ENCODE measurements around the gene TCF19. TPM values are rescaled to one million over a fixed set of nuclear protein-coding genes. Genes with fewer than 3 reads are reported as not detected.
"Not testable (repeated sequence)": the region's sequence is repeated elsewhere in the genome, so short reads cannot be mapped to it uniquely, and the experiment has no call there.

Gene TCF19
- total and polyA plus RNA-seq, 7 experiments from 2014 or later = 4.3 to 78.9 (median 9.4) TPM

GRCh38 chr6:31197559-31198305, 39.3 kb downstream of the TCF19 start:
- Mint-ChIP-seq H3K36me3 (peaks cover 5 to 39% (median 11%) of the 10 kb centered on the region in 5 donors), H3K4me3 (peak overlapping the region; percentile 84 to 99 (median 89)), H3K9me3 (peaks cover 0 to 6% (median 0%) of the 10 kb centered on the region in 11 donors), H3K4me1 (peaks cover 47 to 69% (median 59%) of the 10 kb centered on the region in 7 donors), H3K27ac (peak overlapping the region; percentile 82 to 100 (median 97)), H3K27me3 (peaks cover 0 to 3% (median 0%) of the 10 kb centered on the region in 5 donors)
- ChIA-PET CTCF (interaction anchor here (0.7 to 5.1 kb wide), 13 partner anchors 55 to 205 kb away, joined by 3 to 79 read pairs (median 4); partner anchors contain the start of genes MICA and PSORS1C2), POLR2A (interaction anchor here (0.6 to 5.8 kb wide), 44 partner anchors 10 to 1783 kb away, joined by 3 to 131 read pairs (median 4); partner anchors contain the start of genes CCHCR1, HLA-B, MDC1 and NCR3)
- intact Hi-C loops (cut with micrococcal nuclease) = loop anchor here (1.0 to 5.0 kb wide), 10 partner anchors 39 to 580 kb away; partner anchors contain the start of genes HLA-B (in 2 of the 2), HLA-C (in 2 of the 2), TCF19 (in 2 of the 2) and MRPS18B (in 1 of the 2)
- Histone ChIP-seq H3K4me1 (ENCODE audit: control insufficient read depth in 2 of 2, insufficient read depth in 2 of 2, low read length in 2 of 2) (peaks cover 27 to 28% of the 10 kb centered on the region in 2 donors), H3K27me3 (ENCODE audit: control insufficient read depth in 2 of 2, insufficient read depth in 2 of 2, low read length in 2 of 2) (no peaks in the 10 kb centered on the region), H3K9me3 (ENCODE audit: control insufficient read depth in 2 of 3, low read length in 3 of 3) (no peaks in the 10 kb centered on the region), H3K27ac (ENCODE audit: low read depth, low read length) (peak overlapping the region; percentile 100), H3K4me3 (ENCODE audit: low read length) (peak overlapping the region; percentile 82), H3K36me3 (ENCODE audit: control insufficient read depth in 2 of 3, insufficient read depth in 3 of 3, low read length in 3 of 3) (peaks cover 0 to 19% (median 0%) of the 10 kb centered on the region in 3 experiments)
- ATAC-seq (peak; percentile 88), DNase-seq (peak; percentile 78 to 98 (median 96))

GRCh38 chr6:31199105-31199452, 40.7 kb downstream of the TCF19 start:
- CTCF ChIA-PET; H3K27me3 Mint-ChIP-seq; H3K9me3 ChIP-seq (ENCODE audit: control insufficient read depth in 2 of 3, low read length in 3 of 3); H3K27me3 ChIP-seq (ENCODE audit: control insufficient read depth in 2 of 2, insufficient read depth in 2 of 2, low read length in 2 of 2); DNase-seq; H3K9me3 Mint-ChIP-seq; ATAC-seq: not testable (repeated sequence)
- H3K4me3 ChIP-seq (ENCODE audit: low read length) = peak overlapping the region; percentile 61
- Mint-ChIP-seq H3K27ac (peak overlapping the region; percentile 82 to 100 (median 97)), H3K4me1 (peaks cover 49 to 81% (median 71%) of the 10 kb centered on the region in 7 donors), H3K36me3 (peaks cover 5 to 39% (median 11%) of the 10 kb centered on the region in 5 donors), H3K4me3 (peak overlapping the region; percentile 84 to 99 (median 89))
- intact Hi-C loops (cut with micrococcal nuclease) = loop anchor here (5.0 kb wide), 1 partner anchor 243 kb away; no protein-coding TSS in a partner anchor
- POLR2A ChIA-PET = interaction anchor here (1.2 to 5.8 kb wide), 11 partner anchors 8 to 505 kb away, joined by 3 to 131 read pairs (median 31); partner anchors contain the start of gene HLA-B
- peaks cover 36 to 38% of the 10 kb centered on the region in 2 donors for H3K4me1 ChIP-seq (ENCODE audit: control insufficient read depth in 2 of 2, insufficient read depth in 2 of 2, low read length in 2 of 2)
- peak overlapping the region; percentile 100 for H3K27ac ChIP-seq (ENCODE audit: low read depth, low read length)
- H3K36me3 ChIP-seq (ENCODE audit: control insufficient read depth in 2 of 3, insufficient read depth in 3 of 3, low read length in 3 of 3) = peaks cover 0 to 14% (median 0%) of the 10 kb centered on the region in 3 experiments

- no peak for ATAC-seq
- Histone ChIP-seq H3K27me3 (ENCODE audit: control insufficient read depth in 2 of 2, insufficient read depth in 2 of 2, low read length in 2 of 2) (no peaks in the 10 kb centered on the region), H3K27ac (ENCODE audit: low read depth, low read length) (peak overlapping the region; percentile 73), H3K9me3 (ENCODE audit: control insufficient read depth in 2 of 3, low read length in 3 of 3) (no peaks in the 10 kb centered on the region), H3K4me3 (ENCODE audit: low read length) (no peak overlapping the region), H3K36me3 (ENCODE audit: control insufficient read depth in 2 of 3, insufficient read depth in 3 of 3, low read length in 3 of 3) (peaks cover 0 to 5% (median 0%) of the 10 kb centered on the region in 3 experiments), H3K4me1 (ENCODE audit: control insufficient read depth in 2 of 2, insufficient read depth in 2 of 2, low read length in 2 of 2) (peaks cover 29 to 41% of the 10 kb centered on the region in 2 donors)
- ChIA-PET POLR2A (interaction anchor here (0.7 to 6.8 kb wide), 14 partner anchors 37 to 451 kb away, joined by 3 to 35 read pairs (median 4); no protein-coding TSS in a partner anchor), CTCF (interaction anchor here (0.5 to 2.5 kb wide), 2 partner anchors 164 to 173 kb away, joined by 3 to 13 read pairs; no protein-coding TSS in a partner anchor)
- DNase-seq = no peak
- intact Hi-C loops (cut with micrococcal nuclease) = loop anchor here in 1 of 2 donors (5.0 to 10.0 kb wide), 2 partner anchors 485 to 2002 kb away; partner anchors contain the start of genes HSD17B8, MDC1, RING1 and RXRB
- peaks cover 0 to 3% (median 0%) of the 10 kb centered on the region in 5 donors for H3K27me3 Mint-ChIP-seq
- H3K27ac Mint-ChIP-seq = peak overlapping the region; percentile 80 to 97 (median 94)
- H3K4me1 Mint-ChIP-seq = peaks cover 51 to 74% (median 65%) of the 10 kb centered on the region in 7 donors
- H3K4me3 Mint-ChIP-seq = peak overlapping the region; percentile 32 to 91 (median 80)
- peaks cover 0 to 3% (median 0%) of the 10 kb centered on the region in 11 donors for H3K9me3 Mint-ChIP-seq
- H3K36me3 Mint-ChIP-seq = peaks cover 5 to 36% (median 5%) of the 10 kb centered on the region in 5 donors
Observed at GRCh38 chr6:31202259-31203166, 44.1 kb downstream of the TCF19 start.

- ATAC-seq (peak; percentile 81), DNase-seq (peak in 3 of 9 donors; percentile 13 to 73 (median 55))
- H3K4me3 Mint-ChIP-seq = peak overlapping the region; percentile 74 to 96 (median 89)
- H3K4me1 ChIP-seq (ENCODE audit: control insufficient read depth in 2 of 2, insufficient read depth in 2 of 2, low read length in 2 of 2) = peaks cover 29 to 41% of the 10 kb centered on the region in 2 donors
- no peaks in the 10 kb centered on the region for H3K27me3 Mint-ChIP-seq
- intact Hi-C loops (cut with micrococcal nuclease) = loop anchor here in 1 of 2 donors (5.0 to 10.0 kb wide), 2 partner anchors 486 to 2001 kb away; partner anchors contain the start of genes HSD17B8, MDC1, RING1 and RXRB
- ChIA-PET CTCF (interaction anchor here (0.5 to 2.5 kb wide), 3 partner anchors 9 to 172 kb away, joined by 3 to 13 read pairs (median 3); no protein-coding TSS in a partner anchor), POLR2A (interaction anchor here (0.7 to 6.8 kb wide), 14 partner anchors 36 to 450 kb away, joined by 3 to 35 read pairs (median 4); no protein-coding TSS in a partner anchor)
- peaks cover 0 to 4% (median 0%) of the 10 kb centered on the region in 3 experiments for H3K36me3 ChIP-seq (ENCODE audit: control insufficient read depth in 2 of 3, insufficient read depth in 3 of 3, low read length in 3 of 3)
- H3K27me3 ChIP-seq (ENCODE audit: control insufficient read depth in 2 of 2, insufficient read depth in 2 of 2, low read length in 2 of 2) = no peaks in the 10 kb centered on the region
- peaks cover 0 to 3% (median 0%) of the 10 kb centered on the region in 11 donors for H3K9me3 Mint-ChIP-seq
- H3K4me3 ChIP-seq (ENCODE audit: low read length) = peak overlapping the region; percentile 67
- H3K27ac Mint-ChIP-seq = peak overlapping the region; percentile 82 to 97 (median 96)
- H3K36me3 Mint-ChIP-seq = peaks cover 5 to 34% (median 5%) of the 10 kb centered on the region in 5 donors
- peaks cover 49 to 73% (median 64%) of the 10 kb centered on the region in 7 donors for H3K4me1 Mint-ChIP-seq
- H3K27ac ChIP-seq (ENCODE audit: low read depth, low read length) = peak overlapping the region; percentile 73
- H3K9me3 ChIP-seq (ENCODE audit: control insufficient read depth in 2 of 3, low read length in 3 of 3) = no peaks in the 10 kb centered on the region
Observed at GRCh38 chr6:31203345-31203979, 45.1 kb downstream of the TCF19 start.

GRCh38 chr6:31204751-31205145, 46.4 kb downstream of the TCF19 start:
- DNase-seq (no peak), ATAC-seq (no peak)
- H3K27me3 ChIP-seq (ENCODE audit: control insufficient read depth in 2 of 2, insufficient read depth in 2 of 2, low read length in 2 of 2) = no peaks in the 10 kb centered on the region
- peak overlapping the region; percentile 74 to 96 (median 89) for H3K4me3 Mint-ChIP-seq
- CTCF ChIA-PET = interaction anchor here (2.5 kb wide), 1 partner anchor 162 kb away, joined by 13 read pairs; no protein-coding TSS in a partner anchor
- peaks cover 42 to 62% (median 53%) of the 10 kb centered on the region in 7 donors for H3K4me1 Mint-ChIP-seq
- intact Hi-C loops (cut with micrococcal nuclease) = loop anchor here (1.0 to 10.0 kb wide), 3 partner anchors 68 to 2000 kb away; partner anchors contain the start of genes HLA-C (in 1 of the 2), HSD17B8 (in 1 of the 2), MDC1 (in 1 of the 2) and RING1 (in 1 of the 2)
- no peaks in the 10 kb centered on the region for H3K9me3 ChIP-seq (ENCODE audit: control insufficient read depth in 2 of 3, low read length in 3 of 3)
- peaks cover 0 to 4% (median 0%) of the 10 kb centered on the region in 3 experiments for H3K36me3 ChIP-seq (ENCODE audit: control insufficient read depth in 2 of 3, insufficient read depth in 3 of 3, low read length in 3 of 3)
- peak overlapping the region; percentile 73 for H3K27ac ChIP-seq (ENCODE audit: low read depth, low read length)
- H3K27me3 Mint-ChIP-seq = no peaks in the 10 kb centered on the region
- peak overlapping the region; percentile 82 to 97 (median 96) for H3K27ac Mint-ChIP-seq
- POLR2A ChIA-PET = interaction anchor here (0.6 to 6.8 kb wide), 4 partner anchors 19 to 986 kb away, joined by 3 to 35 read pairs (median 4); partner anchors contain the start of gene PBX2
- H3K36me3 Mint-ChIP-seq = peaks cover 5 to 24% (median 5%) of the 10 kb centered on the region in 5 donors
- H3K9me3 Mint-ChIP-seq = peaks cover 0 to 3% (median 0%) of the 10 kb centered on the region in 11 donors
- no peak overlapping the region for H3K4me3 ChIP-seq (ENCODE audit: low read length)
- peaks cover 21 to 31% of the 10 kb centered on the region in 2 donors for H3K4me1 ChIP-seq (ENCODE audit: control insufficient read depth in 2 of 2, insufficient read depth in 2 of 2, low read length in 2 of 2)

Data from naive thymus-derived CD4-positive, alpha-beta T cell (primary cell).